Renal cortex interstitium (tissue), 11 donors: ENCODE results near the gene MTMR3. TPM values are rescaled to one million over a fixed set of nuclear protein-coding genes. Genes with fewer than 3 reads are reported as not detected.
"Not testable (repeated sequence)": the region's sequence is repeated elsewhere in the genome, so short reads cannot be mapped to it uniquely, and the experiment has no call there.

Experiments
- DNase-seq, 11 donors: peaks; one replicate each; pipeline ENCODE4 v3.0.0-alpha.2; 2013; ENCODE audit warnings: low read depth in 9 of 11, low spot score in 4 of 11; ENCODE audit errors: extremely low read depth in 1 of 11
- polyA plus RNA-seq, 3 donors: library from polyadenylated mRNA; unstranded; fragments of 120-200 nt; gene quantifications; one replicate each; pipeline ENCODE4 v1.2.1, GENCODE V29; 2013; ENCODE audit not compliant: insufficient read length in 3 of 3

Gene MTMR3
- polyA plus RNA-seq, 3 donors: 32.5 to 49.0 (median 33.9) TPM

GRCh38 chr22:29945435-29945834 lies 62.5 kb downstream of the MTMR3 start:
- no peak for DNase-seq

DNA sequence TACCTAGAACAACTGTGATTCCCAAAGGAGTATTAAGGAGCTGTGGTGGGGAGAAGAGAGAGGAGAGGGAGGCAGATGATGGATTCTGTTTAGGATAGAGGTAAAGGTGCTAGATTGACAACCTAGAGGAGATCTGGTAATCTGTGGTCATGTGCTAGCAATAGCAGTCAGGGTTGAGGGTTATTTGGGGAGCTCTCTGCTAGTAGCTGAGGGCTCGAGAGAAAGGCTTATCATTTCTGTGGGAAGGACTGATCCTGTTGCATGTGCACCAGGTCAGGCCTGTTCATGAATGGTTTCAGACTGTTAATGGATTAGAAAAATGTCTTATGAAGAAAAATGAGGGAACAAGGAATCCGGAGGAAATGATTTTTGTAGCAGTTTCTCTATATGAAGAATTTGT lies 63.2 kb downstream of the MTMR3 start:
- DNase-seq: no peak

DNA sequence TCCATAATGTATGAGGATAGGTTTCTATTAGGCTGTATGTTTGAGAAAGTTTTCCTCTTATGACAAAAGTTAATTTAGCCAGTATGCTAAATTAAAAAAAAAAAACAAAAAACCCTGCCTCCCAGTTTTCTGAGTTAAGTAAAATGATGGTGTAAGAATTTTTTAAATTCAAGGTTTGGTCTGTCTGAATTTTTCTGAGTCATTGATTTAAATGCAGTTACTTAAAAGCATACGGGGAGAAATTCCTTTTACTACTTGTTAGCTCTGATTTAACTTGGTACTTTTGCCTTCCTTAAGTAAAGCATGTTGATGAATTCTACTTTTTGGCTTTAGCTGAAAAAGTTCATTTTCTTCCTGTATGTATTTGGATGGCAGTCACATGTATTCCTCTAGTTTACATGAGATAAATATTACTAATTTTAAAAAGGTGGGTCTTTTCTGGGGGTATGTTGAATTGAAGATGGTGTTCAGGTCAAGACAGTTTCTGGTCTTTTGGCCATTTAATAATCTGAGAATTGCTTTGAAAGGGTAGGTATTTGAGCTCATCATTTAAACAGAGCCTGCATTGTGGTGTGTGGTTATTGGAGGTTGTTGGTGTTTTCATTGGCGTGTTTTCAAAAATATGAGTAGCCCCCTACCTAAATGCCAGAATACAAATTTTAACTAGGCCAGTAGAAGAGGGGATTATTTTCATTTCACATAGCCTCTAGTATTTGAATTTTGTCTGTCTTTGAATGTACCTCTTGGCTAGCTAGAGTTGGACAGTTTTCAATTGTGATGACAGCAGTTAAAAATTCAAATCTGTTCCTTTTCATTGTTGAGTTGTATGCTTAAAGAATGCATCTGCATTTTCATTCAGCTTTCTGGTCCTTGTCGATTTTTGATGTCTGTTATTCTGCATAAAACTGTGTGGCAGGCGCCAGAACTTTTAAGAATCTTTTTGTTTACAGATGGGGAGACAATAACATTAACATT lies 64.7 kb downstream of the MTMR3 start:
- no peak for DNase-seq

- DNase-seq: no peak
Observed at GRCh38 chr22:29948385-29948769, 65.4 kb downstream of the MTMR3 start.

DNA sequence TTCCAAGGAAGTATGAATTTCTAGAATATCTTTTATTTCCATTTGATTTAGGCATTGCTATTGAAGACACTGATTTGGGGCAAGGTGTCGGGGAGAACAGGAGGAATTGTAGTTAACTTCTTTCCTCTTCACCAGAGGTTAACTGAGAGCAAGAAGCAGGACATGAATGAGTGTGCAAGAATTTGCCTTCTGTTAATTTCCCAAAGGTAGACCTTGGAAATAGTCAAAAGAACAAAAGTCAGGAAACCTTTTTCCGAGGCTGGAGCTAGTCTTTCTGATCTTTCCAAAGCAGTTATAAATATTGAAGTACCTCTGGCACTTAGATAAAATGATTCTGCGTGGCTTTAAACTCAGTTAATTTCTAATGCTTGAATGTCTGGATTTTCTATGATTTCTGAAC lies 66.9 kb downstream of the MTMR3 start:
- DNase-seq: no peak

DNA sequence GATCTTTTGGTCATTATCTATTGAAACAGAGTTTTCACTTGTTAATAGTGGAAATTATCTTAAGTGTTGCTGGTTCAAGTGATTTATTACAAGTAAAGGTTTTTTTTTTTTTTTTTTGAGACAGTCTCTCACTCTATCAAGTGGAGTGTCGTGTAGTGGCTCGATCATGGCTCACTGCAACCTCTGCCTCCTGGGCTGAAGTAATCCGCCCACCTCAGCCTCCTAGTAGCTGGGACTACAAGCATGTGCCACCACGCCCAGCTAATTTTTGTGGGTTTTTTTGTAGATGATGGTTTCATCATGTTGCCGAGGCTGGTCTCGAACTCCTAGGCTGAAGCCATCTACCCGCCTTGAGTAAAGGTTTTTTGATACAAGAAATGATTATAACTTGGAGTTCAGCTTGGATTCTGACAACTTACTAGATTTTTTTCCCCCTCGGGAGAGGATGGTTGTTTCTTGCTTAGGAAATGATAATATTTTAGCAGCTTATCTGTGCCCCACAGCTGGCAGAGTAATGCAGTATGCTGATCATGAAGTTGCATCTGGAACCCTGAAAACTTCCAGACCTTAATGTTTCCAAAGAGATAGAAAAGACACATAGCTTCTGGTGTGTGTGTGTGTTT lies 68.9 kb downstream of the MTMR3 start:
- DNase-seq: no peak

GRCh38 chr22:29954203-29954855 lies 71.4 kb downstream of the MTMR3 start:
- no peak for DNase-seq

- DNase-seq: no peak
Observed at GRCh38 chr22:29956680-29957079, 73.7 kb downstream of the MTMR3 start.

GRCh38 chr22:29958170-29958569 lies 75.2 kb downstream of the MTMR3 start:
- DNase-seq: no peak

- DNase-seq: no peak
Observed at GRCh38 chr22:29964776-29965175, 81.8 kb downstream of the MTMR3 start.

GRCh38 chr22:29967461-29967860 lies 84.5 kb downstream of the MTMR3 start:
- DNase-seq: no peak

DNA sequence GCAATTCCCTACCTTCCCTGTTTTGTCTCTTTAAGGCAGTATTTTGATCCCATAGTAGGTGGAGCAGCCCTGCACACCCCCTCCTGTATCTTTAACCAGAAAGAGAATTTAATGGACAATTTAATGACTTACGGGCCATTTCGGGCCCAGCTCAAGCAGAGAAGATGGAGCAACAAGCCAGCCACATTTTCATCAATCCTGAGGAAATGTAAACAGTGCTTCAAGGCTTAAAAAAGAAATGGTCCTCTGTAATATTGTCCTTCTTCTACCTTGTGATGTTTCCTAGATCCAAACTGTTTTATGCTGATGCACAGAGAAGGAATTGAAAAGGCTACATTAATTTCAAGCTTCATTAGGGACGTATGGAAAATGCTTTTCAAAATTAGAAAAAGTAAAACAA lies 88.6 kb downstream of the MTMR3 start:
- no peak for DNase-seq

DNA sequence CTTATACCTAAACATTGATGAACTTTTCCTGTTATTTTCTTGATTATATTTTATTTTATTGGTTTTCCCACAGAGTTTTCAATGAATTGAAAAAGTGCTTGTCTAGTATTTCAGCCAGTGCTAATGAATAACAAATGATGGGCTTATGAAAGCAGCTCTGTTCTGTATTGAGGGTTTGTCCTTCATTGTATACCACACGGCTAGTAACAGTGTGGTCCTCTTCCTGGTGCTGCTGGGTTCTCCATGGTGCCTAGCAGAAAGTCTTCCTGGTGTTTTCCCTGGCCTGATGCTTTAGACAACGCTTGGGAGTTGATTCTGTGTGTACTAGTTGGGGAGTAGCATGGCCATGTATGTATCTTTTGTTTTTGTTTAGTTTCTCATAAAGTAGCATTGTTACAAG lies 89.1 kb downstream of the MTMR3 start:
- DNase-seq: no peak

DNA sequence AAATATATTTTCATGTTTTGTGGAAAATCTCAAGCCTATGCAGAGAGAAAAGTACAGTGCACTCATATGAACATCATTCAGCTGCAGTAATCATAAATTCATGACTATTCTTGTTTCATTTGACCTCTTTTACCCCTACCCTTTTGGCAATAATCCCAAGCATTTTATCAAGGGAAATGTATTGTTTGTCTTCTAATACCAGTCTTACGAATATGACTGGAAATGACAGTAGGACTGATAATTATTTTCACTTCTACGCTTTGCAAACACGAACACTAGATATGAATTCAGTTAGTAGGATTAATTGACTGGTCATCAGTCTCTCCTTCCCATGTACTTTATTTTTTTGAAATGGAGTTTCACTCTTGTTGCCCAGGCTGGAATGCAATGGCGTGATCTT lies 90.3 kb downstream of the MTMR3 start:
- no peak for DNase-seq

- DNase-seq: not testable (repeated sequence)
Observed at GRCh38 chr22:29973680-29974079, 90.7 kb downstream of the MTMR3 start.

GRCh38 chr22:29975494-29975893 lies 92.5 kb downstream of the MTMR3 start:
- DNase-seq: no peak

GRCh38 chr22:29977107-29977506 lies 94.1 kb downstream of the MTMR3 start:
- DNase-seq: no peak

- DNase-seq: no peak
Observed at GRCh38 chr22:29979777-29980321, 96.9 kb downstream of the MTMR3 start.

- DNase-seq: no peak
Observed at GRCh38 chr22:29983296-29983917, 100.4 kb downstream of the MTMR3 start.
